Measurements from ENCODE around the gene PTPN3.

DNA sequence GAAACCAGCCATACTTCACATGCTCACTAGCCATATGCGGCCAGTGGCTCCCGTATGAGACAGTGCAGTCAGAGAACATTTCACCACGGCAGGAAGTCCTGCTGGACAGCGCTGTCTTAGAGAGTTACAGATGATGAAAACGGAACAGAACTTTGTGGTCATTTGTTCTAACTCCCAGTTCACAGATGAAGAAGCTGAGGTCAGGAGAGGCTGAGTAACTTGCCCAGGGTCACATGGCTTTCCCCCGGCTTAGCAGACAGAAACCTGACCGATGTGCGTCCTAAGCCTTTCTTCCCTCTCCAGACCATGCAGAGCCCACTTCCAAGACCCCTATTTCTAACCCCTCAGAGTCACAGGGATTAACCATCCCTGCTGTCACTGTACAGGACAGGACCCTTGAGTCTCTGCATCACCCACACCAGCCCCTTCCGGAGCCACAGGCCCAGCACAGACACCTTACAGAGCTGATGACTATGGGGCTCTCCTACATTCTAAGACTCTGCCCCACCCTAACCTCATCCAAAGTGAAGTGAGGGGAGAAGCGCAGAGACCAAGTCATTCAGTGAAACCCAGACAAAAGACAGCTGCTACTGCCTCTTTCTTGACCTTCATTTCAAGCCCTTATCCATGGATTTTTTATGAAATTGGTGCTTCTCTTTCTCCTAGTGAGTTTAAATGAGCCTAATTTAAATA is 86.9 kb downstream of the PTPN3 start:
- TF ChIP-seq POLR2A (IDR thresholded peaks at IDR 0.05) (no peak), CTCF (IDR thresholded peaks at IDR 0.05) (no peak)
